Ovary (tissue), 3 donors: ENCODE results near the gene PCDHA1.

Experiments
- EP300 ChIP-seq: sonication (generic); formaldehyde crosslinking; IDR thresholded peaks from one replicate; pipeline ENCODE4 v1.6.1; 2017; ENCODE audit warnings: antibody characterized with exemption
- POLR2A ChIP-seq: fragments of 450-650 bp; IDR thresholded peaks from one replicate; pipeline ENCODE4 v1.6.1; 2017; ENCODE audit warnings: antibody characterized with exemption, mild to moderate bottlenecking, moderate library complexity
- TF ChIP-seq, protein P1 (sequence below), 3 donors: fragments of 450-650 bp in 2 of 3; fragments of 200-600 bp in 1 of 3; IDR thresholded peaks; one replicate each; pipeline versions ENCODE4 v1.5.1 to v1.8.0; 2016 to 2022; ENCODE audit warnings: antibody characterized with exemption in 3 of 3, mild to moderate bottlenecking in 1 of 3
- donor health status: DM: no; HTN: no; CAD: no.

- TF ChIP-seq EP300 (no peak), POLR2A (no peak)
- TF ChIP-seq, protein P1, sequence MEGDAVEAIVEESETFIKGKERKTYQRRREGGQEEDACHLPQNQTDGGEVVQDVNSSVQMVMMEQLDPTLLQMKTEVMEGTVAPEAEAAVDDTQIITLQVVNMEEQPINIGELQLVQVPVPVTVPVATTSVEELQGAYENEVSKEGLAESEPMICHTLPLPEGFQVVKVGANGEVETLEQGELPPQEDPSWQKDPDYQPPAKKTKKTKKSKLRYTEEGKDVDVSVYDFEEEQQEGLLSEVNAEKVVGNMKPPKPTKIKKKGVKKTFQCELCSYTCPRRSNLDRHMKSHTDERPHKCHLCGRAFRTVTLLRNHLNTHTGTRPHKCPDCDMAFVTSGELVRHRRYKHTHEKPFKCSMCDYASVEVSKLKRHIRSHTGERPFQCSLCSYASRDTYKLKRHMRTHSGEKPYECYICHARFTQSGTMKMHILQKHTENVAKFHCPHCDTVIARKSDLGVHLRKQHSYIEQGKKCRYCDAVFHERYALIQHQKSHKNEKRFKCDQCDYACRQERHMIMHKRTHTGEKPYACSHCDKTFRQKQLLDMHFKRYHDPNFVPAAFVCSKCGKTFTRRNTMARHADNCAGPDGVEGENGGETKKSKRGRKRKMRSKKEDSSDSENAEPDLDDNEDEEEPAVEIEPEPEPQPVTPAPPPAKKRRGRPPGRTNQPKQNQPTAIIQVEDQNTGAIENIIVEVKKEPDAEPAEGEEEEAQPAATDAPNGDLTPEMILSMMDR (IDR thresholded peaks at IDR 0.05), result no peak
These were observed 256.6 kb downstream of the PCDHA1 start for GRCh38 chr5:141042555-141042954.
